GM12878 (cell line): ENCODE data around the gene ZBTB32. TPM values are rescaled to one million over a fixed set of nuclear protein-coding genes. Genes with fewer than 3 reads are reported as not detected.

ENCODE experiments used
- CHD1 ChIP-seq: IDR thresholded peaks from 2 replicates; pipeline ENCODE4 v1.6.1; 2012; ENCODE audit warnings: low read depth, low read length, improper control_type of control experiment
- DPF2 ChIP-seq: fragments of 450-650 bp; IDR thresholded peaks from 2 replicates; pipeline ENCODE4 v1.6.1; 2017; ENCODE audit warnings: mild to moderate bottlenecking
- HDAC6 ChIP-seq: fragments of 200-600 bp; sonication (generic); IDR thresholded peaks from one replicate; pipeline ENCODE4 v1.8.0; 2017; ENCODE audit warnings: antibody characterized with exemption; ENCODE audit not compliant: unreplicated experiment
- KLF5 ChIP-seq: fragments of 450-650 bp; IDR thresholded peaks from 2 replicates; pipeline ENCODE4 v1.6.1; 2014; ENCODE audit warnings: mild to moderate bottlenecking; ENCODE audit not compliant: partially characterized antibody
- RAD21 ChIP-seq: IDR thresholded peaks from 2 replicates; pipeline ENCODE4 v1.6.1; 2011; ENCODE audit warnings: mild to moderate bottlenecking, low read depth, low read length, moderate library complexity; ENCODE audit not compliant: insufficient read depth
- RBBP5 ChIP-seq: fragments of 200-600 bp; sonication (generic); conservative IDR thresholded peaks from 2 replicates; pipeline ENCODE4 v1.6.1; 2016
- SREBF2 ChIP-seq: IDR thresholded peaks from 2 replicates; pipeline ENCODE4 v1.6.1; 2012; ENCODE audit warnings: mild to moderate bottlenecking, low read length
- YBX1 ChIP-seq: fragments of 450-650 bp; IDR thresholded peaks from 2 replicates; pipeline ENCODE4 v1.6.1; 2016; ENCODE audit warnings: antibody characterized with exemption
- polyA plus RNA-seq, 11 experiments: library from polyadenylated mRNA; depleted of rRNA in 4 of 11; unstranded in 6 of 11; stranded (reverse) in 5 of 11; fragments of >200 nt; fragmentation: Nextera tagmentation in 4 of 11; fragmentation: Illumina TruSeq in 1 of 11; extraction: Ambion mirVana in 4 of 11; extraction: Trizol in 1 of 11; gene quantifications; 1 replicate in 1 of 11; 2 replicates in 10 of 11; pipeline versions ENCODE4 v1.2.1 to v1.2.3, GENCODE V29; 2011 to 2016; ENCODE audit warnings: inconsistent platforms in 2 of 11, missing spikeins in 2 of 11, low read depth in 1 of 11
- total RNA-seq, 4 experiments: library from RNA; depleted of rRNA in 3 of 4; stranded (reverse); fragments of >200 nt in 3 of 4; fragmentation: Illumina TruSeq in 1 of 4; extraction: Trizol in 1 of 4; gene quantifications; 2 replicates each; pipeline versions ENCODE4 v1.2.1 to v1.2.3, GENCODE V29; 2013 to 2021
- TF ChIP-seq, protein P1 (sequence below): fragments of 150-350 bp; IDR thresholded peaks from 2 replicates; pipeline ENCODE4 v1.6.1; 2014; ENCODE audit warnings: mild to moderate bottlenecking, low read depth, low read length
- TF ChIP-seq, protein P2 (sequence below): fragments of 450-650 bp; formaldehyde crosslinking; IDR thresholded peaks from 2 replicates; pipeline ENCODE4 v1.5.0; 2022; ENCODE audit warnings: mild to moderate bottlenecking, missing genetic modification characterization

The ZBTB32 gene
- total and polyA plus RNA-seq, 10 of the 15 experiments (the other 5 are each of a cell fraction or from before 2014, with no cell fraction given) = 1.0 to 46.7 (median 16.0) TPM

DNA sequence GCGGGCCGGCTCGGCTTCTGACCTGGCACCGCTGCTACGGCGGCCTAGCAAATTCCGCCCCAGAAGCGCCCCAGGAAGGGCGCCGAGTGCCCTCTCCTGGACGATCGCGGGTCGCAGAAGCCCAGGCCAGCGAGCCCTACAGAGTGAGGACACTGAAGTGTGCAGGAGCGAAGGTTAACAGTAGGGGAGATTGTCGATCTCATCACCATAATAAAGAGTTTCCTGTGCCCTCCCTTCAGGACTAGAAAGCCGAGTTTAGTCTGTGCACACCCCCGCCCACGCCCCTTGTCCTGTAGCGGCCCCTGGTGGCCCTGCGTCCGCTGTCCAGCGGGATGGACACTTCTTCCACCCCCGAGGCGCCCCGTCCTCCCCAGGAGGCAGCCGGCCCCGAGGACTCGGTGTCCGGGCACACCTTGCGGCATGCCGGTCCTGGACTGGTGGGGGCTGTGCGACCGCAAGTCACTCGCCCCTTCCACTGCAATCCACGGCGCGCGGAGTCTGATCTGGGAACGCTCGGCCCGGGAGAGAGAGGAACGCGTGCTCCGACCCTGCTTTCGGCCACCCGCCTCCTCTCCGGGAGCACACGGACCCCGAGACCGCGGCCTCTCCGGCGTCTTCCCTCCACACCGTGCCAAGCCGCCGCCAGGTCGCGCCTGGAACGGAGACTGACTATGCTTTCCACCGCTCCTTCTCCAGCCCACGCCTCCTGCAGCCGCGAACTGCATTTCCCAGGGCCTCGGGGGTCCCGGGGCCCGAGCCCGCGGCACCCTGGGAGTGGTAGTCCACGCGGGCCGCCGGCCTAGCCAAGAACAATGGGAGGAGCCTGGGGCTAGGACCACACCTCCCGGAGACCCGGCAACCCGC lies 12.7 kb downstream of the ZBTB32 start (continued):
- TF ChIP-seq, protein P1, sequence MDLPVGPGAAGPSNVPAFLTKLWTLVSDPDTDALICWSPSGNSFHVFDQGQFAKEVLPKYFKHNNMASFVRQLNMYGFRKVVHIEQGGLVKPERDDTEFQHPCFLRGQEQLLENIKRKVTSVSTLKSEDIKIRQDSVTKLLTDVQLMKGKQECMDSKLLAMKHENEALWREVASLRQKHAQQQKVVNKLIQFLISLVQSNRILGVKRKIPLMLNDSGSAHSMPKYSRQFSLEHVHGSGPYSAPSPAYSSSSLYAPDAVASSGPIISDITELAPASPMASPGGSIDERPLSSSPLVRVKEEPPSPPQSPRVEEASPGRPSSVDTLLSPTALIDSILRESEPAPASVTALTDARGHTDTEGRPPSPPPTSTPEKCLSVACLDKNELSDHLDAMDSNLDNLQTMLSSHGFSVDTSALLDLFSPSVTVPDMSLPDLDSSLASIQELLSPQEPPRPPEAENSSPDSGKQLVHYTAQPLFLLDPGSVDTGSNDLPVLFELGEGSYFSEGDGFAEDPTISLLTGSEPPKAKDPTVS = no peak
- no peak for TF ChIP-seq KLF5
- TF ChIP-seq HDAC6 = no peak
- TF ChIP-seq RAD21 = peak; percentile 52
- TF ChIP-seq SREBF2 = no peak
- TF ChIP-seq, protein P2, sequence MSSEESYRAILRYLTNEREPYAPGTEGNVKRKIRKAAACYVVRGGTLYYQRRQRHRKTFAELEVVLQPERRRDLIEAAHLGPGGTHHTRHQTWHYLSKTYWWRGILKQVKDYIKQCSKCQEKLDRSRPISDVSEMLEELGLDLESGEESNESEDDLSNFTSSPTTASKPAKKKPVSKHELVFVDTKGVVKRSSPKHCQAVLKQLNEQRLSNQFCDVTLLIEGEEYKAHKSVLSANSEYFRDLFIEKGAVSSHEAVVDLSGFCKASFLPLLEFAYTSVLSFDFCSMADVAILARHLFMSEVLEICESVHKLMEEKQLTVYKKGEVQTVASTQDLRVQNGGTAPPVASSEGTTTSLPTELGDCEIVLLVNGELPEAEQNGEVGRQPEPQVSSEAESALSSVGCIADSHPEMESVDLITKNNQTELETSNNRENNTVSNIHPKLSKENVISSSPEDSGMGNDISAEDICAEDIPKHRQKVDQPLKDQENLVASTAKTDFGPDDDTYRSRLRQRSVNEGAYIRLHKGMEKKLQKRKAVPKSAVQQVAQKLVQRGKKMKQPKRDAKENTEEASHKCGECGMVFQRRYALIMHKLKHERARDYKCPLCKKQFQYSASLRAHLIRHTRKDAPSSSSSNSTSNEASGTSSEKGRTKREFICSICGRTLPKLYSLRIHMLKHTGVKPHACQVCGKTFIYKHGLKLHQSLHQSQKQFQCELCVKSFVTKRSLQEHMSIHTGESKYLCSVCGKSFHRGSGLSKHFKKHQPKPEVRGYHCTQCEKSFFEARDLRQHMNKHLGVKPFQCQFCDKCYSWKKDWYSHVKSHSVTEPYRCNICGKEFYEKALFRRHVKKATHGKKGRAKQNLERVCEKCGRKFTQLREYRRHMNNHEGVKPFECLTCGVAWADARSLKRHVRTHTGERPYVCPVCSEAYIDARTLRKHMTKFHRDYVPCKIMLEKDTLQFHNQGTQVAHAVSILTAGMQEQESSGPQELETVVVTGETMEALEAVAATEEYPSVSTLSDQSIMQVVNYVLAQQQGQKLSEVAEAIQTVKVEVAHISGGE (CRISPR knock-in tag) = no peak
- TF ChIP-seq YBX1 = no peak
- no peak for TF ChIP-seq CHD1
- no peak for TF ChIP-seq RBBP5
- TF ChIP-seq DPF2 = peak; percentile 52; the same call in 1 of the 2 replicates
